Measurements from ENCODE around the gene SREK1.

Gene SREK1

GRCh38 chr5:66151030-66151429 lies 6.9 kb downstream of the SREK1 start:
- Histone ChIP-seq H3K79me2 (ENCODE audit: insufficient read depth, low read depth) (peaks cover 92% of the 10 kb centered on the region), H3K9ac (no peak overlapping the region), H3K4me1 (ENCODE audit: low read depth, poor library complexity, severe bottlenecking) (peaks cover 28% of the 10 kb centered on the region), H3K27me3 (ENCODE audit: insufficient read depth, low read depth) (no peaks in the 10 kb centered on the region), H3K4me3 (IDR thresholded peaks at IDR 0.05; ENCODE audit: insufficient read depth, low read depth, low read length) (no peak overlapping the region), H3K27ac (no peak overlapping the region), H2AFZ (ENCODE audit: low read depth) (no peak overlapping the region), H4K20me1 (ENCODE audit: insufficient read depth) (peaks cover 4% of the 10 kb centered on the region; the same call in 1 of the 2 replicates), H3K4me2 (no peak overlapping the region), H3K36me3 (ENCODE audit: insufficient read depth) (peaks cover 1% of the 10 kb centered on the region; the same call in 1 of the 2 replicates)
- TF ChIP-seq CTCF (conservative IDR thresholded peaks at IDR 0.05; ENCODE audit: low read depth, low read length), result no peak

GRCh38 chr5:66151491-66151890 lies 7.4 kb downstream of the SREK1 start:
- Histone ChIP-seq H2AFZ (ENCODE audit: low read depth) (no peak overlapping the region), H3K36me3 (ENCODE audit: insufficient read depth) (peaks cover 5% of the 10 kb centered on the region; the same call in 1 of the 2 replicates), H3K9ac (no peak overlapping the region), H3K4me3 (IDR thresholded peaks at IDR 0.05; ENCODE audit: insufficient read depth, low read depth, low read length) (no peak overlapping the region), H3K4me1 (ENCODE audit: low read depth, poor library complexity, severe bottlenecking) (peaks cover 28% of the 10 kb centered on the region), H4K20me1 (ENCODE audit: insufficient read depth) (peaks cover 4% of the 10 kb centered on the region; the same call in 1 of the 2 replicates), H3K4me2 (no peak overlapping the region), H3K27ac (no peak overlapping the region), H3K27me3 (ENCODE audit: insufficient read depth, low read depth) (no peaks in the 10 kb centered on the region), H3K79me2 (ENCODE audit: insufficient read depth, low read depth) (peaks cover 92% of the 10 kb centered on the region)
- TF ChIP-seq CTCF (conservative IDR thresholded peaks at IDR 0.05; ENCODE audit: low read depth, low read length), result no peak

GRCh38 chr5:66157046-66157445 lies 12.9 kb downstream of the SREK1 start:
- no peak overlapping the region for H3K27ac ChIP-seq
- no peaks in the 10 kb centered on the region for H3K27me3 ChIP-seq (ENCODE audit: insufficient read depth, low read depth)
- no peak for TF ChIP-seq CTCF (conservative IDR thresholded peaks at IDR 0.05; ENCODE audit: low read depth, low read length)
- no peak overlapping the region for H3K4me2 ChIP-seq
- H3K79me2 ChIP-seq (ENCODE audit: insufficient read depth, low read depth), result peaks cover 45% of the 10 kb centered on the region
- H2AFZ ChIP-seq (ENCODE audit: low read depth), result no peak overlapping the region
- H3K4me1 ChIP-seq (ENCODE audit: low read depth, poor library complexity, severe bottlenecking), result peaks cover 19% of the 10 kb centered on the region
- no peak overlapping the region for H3K4me3 ChIP-seq (IDR thresholded peaks at IDR 0.05; ENCODE audit: insufficient read depth, low read depth, low read length)
- H3K36me3 ChIP-seq (ENCODE audit: insufficient read depth), result peaks cover 20% of the 10 kb centered on the region; the same call in 1 of the 2 replicates
- no peak overlapping the region for H3K9ac ChIP-seq
- no peaks in the 10 kb centered on the region; the same call in 1 of the 2 replicates for H4K20me1 ChIP-seq (ENCODE audit: insufficient read depth)

GRCh38 chr5:66161356-66161755 lies 17.3 kb downstream of the SREK1 start:
- no peaks in the 10 kb centered on the region for H3K27me3 ChIP-seq (ENCODE audit: insufficient read depth, low read depth)
- no peak for TF ChIP-seq CTCF (conservative IDR thresholded peaks at IDR 0.05; ENCODE audit: low read depth, low read length)
- no peak overlapping the region for H3K4me2 ChIP-seq
- no peak overlapping the region for H3K9ac ChIP-seq
- H4K20me1 ChIP-seq (ENCODE audit: insufficient read depth), result no peaks in the 10 kb centered on the region
- H3K79me2 ChIP-seq (ENCODE audit: insufficient read depth, low read depth), result peaks cover 9% of the 10 kb centered on the region; the same call in 1 of the 2 replicates
- no peak overlapping the region for H3K27ac ChIP-seq
- no peak overlapping the region for H3K4me3 ChIP-seq (IDR thresholded peaks at IDR 0.05; ENCODE audit: insufficient read depth, low read depth, low read length)
- no peak overlapping the region for H2AFZ ChIP-seq (ENCODE audit: low read depth)
- peaks cover 31% of the 10 kb centered on the region; the same call in 1 of the 2 replicates for H3K36me3 ChIP-seq (ENCODE audit: insufficient read depth)
- H3K4me1 ChIP-seq (ENCODE audit: low read depth, poor library complexity, severe bottlenecking), result peaks cover 10% of the 10 kb centered on the region
